HG03139 (cell line): Measurements from ENCODE around the gene ZDHHC11B.
"Not testable (repeated sequence)": the region's sequence is repeated elsewhere in the genome, so short reads cannot be mapped to it uniquely, and the experiment has no call there.

Experiments used
- ATAC-seq: cut with Tn5 transposase; IDR thresholded peaks from one replicate; pipeline ENCODE4 v1.9.1; 2021; ENCODE audit not compliant: unreplicated experiment

ZDHHC11B gene

GRCh38 chr5:691049-691448 lies 93.5 kb downstream of the ZDHHC11B start:
- ATAC-seq: not testable (repeated sequence)

- ATAC-seq: not testable (repeated sequence)
These were observed 94.2 kb downstream of the ZDHHC11B start for GRCh38 chr5:690293-690692.

GRCh38 chr5:688348-689010 lies 96.0 kb downstream of the ZDHHC11B start:
- not testable (repeated sequence) for ATAC-seq

GRCh38 chr5:686936-687335 lies 97.6 kb downstream of the ZDHHC11B start:
- not testable (repeated sequence) for ATAC-seq

GRCh38 chr5:686172-686523 lies 98.4 kb downstream of the ZDHHC11B start:
- ATAC-seq: not testable (repeated sequence)

- no peak for ATAC-seq
These were observed 99.0 kb downstream of the ZDHHC11B start for GRCh38 chr5:685262-686171.

GRCh38 chr5:684751-685216 lies 99.7 kb downstream of the ZDHHC11B start:
- no peak for ATAC-seq

GRCh38 chr5:683551-684481 lies 100.7 kb downstream of the ZDHHC11B start:
- no peak for ATAC-seq

GRCh38 chr5:682651-683358 lies 101.7 kb downstream of the ZDHHC11B start:
- not testable (repeated sequence) for ATAC-seq

- not testable (repeated sequence) for ATAC-seq
These were observed 102.3 kb downstream of the ZDHHC11B start for GRCh38 chr5:682216-682615.

GRCh38 chr5:681317-682191 lies 103.0 kb downstream of the ZDHHC11B start:
- not testable (repeated sequence) for ATAC-seq

GRCh38 chr5:680836-681235 lies 103.7 kb downstream of the ZDHHC11B start:
- ATAC-seq: not testable (repeated sequence)

- ATAC-seq: not testable (repeated sequence)
These were observed 104.3 kb downstream of the ZDHHC11B start for GRCh38 chr5:680118-680795.

- not testable (repeated sequence) for ATAC-seq
These were observed 105.2 kb downstream of the ZDHHC11B start for GRCh38 chr5:679166-679895.

GRCh38 chr5:678521-678920 lies 106.0 kb downstream of the ZDHHC11B start:
- ATAC-seq: not testable (repeated sequence)

GRCh38 chr5:677131-678101 lies 107.1 kb downstream of the ZDHHC11B start:
- ATAC-seq: no peak

- ATAC-seq: no peak
These were observed 107.8 kb downstream of the ZDHHC11B start for GRCh38 chr5:676699-677076.
